Fibroblast of lung (primary cell): Measurements from ENCODE around the gene SH3RF1.

Experiments used
- CTCF ChIP-seq, 2 donors: IDR thresholded peaks in 1 of 2; conservative IDR thresholded peaks in 1 of 2; 1 replicate in 1 of 2; 2 replicates in 1 of 2; pipeline ENCODE4 v1.5.1; 2011 to 2012; ENCODE audit warnings: low read length in 2 of 2, control low read depth in 1 of 2, inconsistent platforms in 1 of 2, low read depth in 1 of 2, mild to moderate bottlenecking in 1 of 2
- EZH2 ChIP-seq: IDR thresholded peaks from 2 replicates; pipeline ENCODE4 v1.5.1; 2012; ENCODE audit warnings: low read length, control low read depth, mild to moderate bottlenecking; ENCODE audit errors: missing control alignments

DNA sequence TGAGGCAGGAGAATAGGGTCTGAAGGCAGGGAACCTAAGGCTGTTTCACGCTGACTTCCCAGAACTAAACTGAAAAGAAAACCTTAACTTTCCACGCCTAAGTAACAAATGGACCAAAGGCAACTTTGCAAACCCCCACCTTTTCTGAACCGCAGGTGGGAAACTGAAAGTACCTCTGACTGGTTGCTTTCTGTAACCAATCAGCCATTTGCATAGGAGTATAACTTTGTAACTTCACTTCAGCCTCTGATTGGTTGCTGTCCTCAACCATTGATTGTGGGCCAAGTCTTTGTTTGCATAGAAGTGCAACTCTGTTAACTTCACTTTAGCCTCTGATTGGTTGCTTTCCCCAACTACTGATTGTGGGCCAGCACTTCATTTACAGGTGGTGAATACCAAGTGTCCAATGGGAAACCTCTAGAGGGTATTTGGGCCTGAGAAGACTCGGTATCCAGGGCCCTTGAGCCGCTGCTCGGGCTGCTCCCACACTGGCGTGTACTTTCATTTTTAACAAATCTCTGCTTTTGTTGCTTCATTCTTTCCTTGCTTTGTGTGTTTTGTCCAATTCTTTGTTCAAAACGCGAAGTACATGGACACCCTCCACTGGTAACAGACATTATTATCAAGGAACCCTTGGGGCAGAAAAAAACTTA, 139.1 kb downstream of the SH3RF1 start:
- TF ChIP-seq CTCF (conservative IDR thresholded peaks at IDR 0.05 in 1 of 2, IDR thresholded peaks at IDR 0.05 in 1 of 2; ENCODE audit: low read depth in 1 of 2, low read length in 2 of 2) (no peak), EZH2 (no peak)
